ENCODE data around the gene GP1BA.

Gene GP1BA

DNA sequence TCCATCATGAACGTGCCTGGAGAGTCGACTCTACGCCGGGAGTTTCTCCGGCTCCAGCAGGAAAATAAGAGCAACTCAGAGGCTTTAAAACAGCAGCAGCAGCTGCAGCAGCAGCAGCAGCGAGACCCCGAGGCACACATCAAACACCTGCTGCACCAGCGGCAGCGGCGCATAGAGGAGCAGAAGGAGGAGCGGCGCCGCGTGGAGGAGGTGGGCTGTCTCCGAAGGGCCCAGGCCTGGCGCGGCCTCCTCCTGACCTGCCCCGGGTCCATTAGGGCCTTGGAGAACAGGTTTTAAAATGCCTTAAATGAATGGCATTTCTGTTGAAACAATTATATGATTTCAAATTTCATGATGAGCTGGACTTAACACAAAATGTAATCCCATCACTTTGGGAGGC, 44.5 kb upstream of the GP1BA start:
- H3K79me2 ChIP-seq (ENCODE audit: insufficient read depth, low read length) = no peaks in the 10 kb centered on the region
- TF ChIP-seq, protein P1, sequence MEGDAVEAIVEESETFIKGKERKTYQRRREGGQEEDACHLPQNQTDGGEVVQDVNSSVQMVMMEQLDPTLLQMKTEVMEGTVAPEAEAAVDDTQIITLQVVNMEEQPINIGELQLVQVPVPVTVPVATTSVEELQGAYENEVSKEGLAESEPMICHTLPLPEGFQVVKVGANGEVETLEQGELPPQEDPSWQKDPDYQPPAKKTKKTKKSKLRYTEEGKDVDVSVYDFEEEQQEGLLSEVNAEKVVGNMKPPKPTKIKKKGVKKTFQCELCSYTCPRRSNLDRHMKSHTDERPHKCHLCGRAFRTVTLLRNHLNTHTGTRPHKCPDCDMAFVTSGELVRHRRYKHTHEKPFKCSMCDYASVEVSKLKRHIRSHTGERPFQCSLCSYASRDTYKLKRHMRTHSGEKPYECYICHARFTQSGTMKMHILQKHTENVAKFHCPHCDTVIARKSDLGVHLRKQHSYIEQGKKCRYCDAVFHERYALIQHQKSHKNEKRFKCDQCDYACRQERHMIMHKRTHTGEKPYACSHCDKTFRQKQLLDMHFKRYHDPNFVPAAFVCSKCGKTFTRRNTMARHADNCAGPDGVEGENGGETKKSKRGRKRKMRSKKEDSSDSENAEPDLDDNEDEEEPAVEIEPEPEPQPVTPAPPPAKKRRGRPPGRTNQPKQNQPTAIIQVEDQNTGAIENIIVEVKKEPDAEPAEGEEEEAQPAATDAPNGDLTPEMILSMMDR (IDR thresholded peaks at IDR 0.05; ENCODE audit: low read length) = no peak
- TF ChIP-seq EZH2 (IDR thresholded peaks at IDR 0.05; ENCODE audit: borderline replicate concordance, low read length) = no peak
- H3K36me3 ChIP-seq (ENCODE audit: insufficient read depth, low read length) = peaks cover 61% of the 10 kb centered on the region; the same call in 1 of the 2 replicates
- no peak overlapping the region for H2AFZ ChIP-seq (ENCODE audit: low read length)
- no peak overlapping the region for H3K27ac ChIP-seq (ENCODE audit: low read depth, low read length, poor library complexity, severe bottlenecking)
- no peaks in the 10 kb centered on the region for H3F3A ChIP-seq (ENCODE audit: insufficient read depth, low read length)
- H3K9ac ChIP-seq (ENCODE audit: low read length) = no peak overlapping the region
- no peaks in the 10 kb centered on the region for H3K27me3 ChIP-seq (ENCODE audit: insufficient read depth, low read length)
- no peaks in the 10 kb centered on the region for H3K9me3 ChIP-seq (ENCODE audit: low read length)
- no peak overlapping the region for H3K4me2 ChIP-seq (ENCODE audit: low read length)
- no peaks in the 10 kb centered on the region for H3K9me2 ChIP-seq (ENCODE audit: low read depth, low read length)
- no peaks in the 10 kb centered on the region for H4K20me1 ChIP-seq (ENCODE audit: insufficient read depth, low read length)
- H3K4me1 ChIP-seq (ENCODE audit: insufficient read depth, low read length, severe bottlenecking) = no peaks in the 10 kb centered on the region
- H3K4me3 ChIP-seq (ENCODE audit: low read depth, low read length, poor library complexity, severe bottlenecking) = no peak overlapping the region

DNA sequence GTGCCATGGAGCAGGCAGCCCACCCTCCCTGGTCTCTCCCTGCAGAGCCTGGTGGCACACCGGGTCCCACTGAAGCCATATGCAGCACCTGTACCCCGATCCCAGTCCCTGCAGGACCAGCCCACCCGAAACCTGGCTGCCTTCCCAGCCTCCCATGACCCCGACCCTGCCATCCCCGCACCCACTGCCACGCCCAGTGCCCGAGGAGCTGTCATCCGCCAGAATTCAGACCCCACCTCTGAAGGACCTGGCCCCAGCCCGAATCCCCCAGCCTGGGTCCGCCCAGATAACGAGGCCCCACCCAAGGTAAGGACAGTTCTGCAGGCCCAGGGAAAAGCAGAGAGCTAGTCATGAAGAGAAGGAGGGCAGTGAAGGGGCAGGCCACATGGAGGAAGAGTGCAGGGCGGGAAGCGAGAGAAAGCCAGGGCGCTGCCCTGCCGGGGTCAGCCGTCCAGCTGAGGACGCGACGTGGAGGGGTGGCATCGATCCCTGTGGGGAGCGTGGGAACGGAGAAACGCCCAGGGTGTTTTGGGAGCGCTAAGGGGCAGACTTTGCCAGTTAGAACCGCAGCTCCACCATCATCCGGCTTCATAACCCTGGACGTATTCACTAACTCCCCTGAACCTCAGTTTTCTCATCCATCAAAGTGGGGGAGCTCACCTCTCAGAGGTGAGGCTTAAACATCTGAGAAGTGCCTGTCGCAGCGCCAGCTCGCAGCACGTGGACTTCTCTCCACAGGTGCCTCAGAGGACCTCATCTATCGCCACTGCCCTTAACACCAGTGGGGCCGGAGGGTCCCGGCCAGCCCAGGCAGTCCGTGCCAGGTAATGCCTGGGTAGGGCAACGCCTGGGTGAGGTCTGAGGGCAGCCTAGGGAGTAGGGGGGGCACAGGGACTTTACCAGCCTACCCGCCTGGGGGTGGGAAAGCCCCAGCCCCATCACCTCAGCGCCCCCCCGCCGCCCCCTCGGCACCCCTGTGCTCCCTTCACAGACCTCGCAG, 40.4 kb upstream of the GP1BA start:
- TF ChIP-seq EZH2 (IDR thresholded peaks at IDR 0.05; ENCODE audit: borderline replicate concordance, low read length) = no peak
- TF ChIP-seq, protein P1 (IDR thresholded peaks at IDR 0.05; ENCODE audit: low read length) = no peak
- no peak overlapping the region for H3K27ac ChIP-seq (ENCODE audit: low read depth, low read length, poor library complexity, severe bottlenecking)
- H4K20me1 ChIP-seq (ENCODE audit: insufficient read depth, low read length) = no peaks in the 10 kb centered on the region
- H3K9me3 ChIP-seq (ENCODE audit: low read length) = no peaks in the 10 kb centered on the region
- no peak overlapping the region for H3K9ac ChIP-seq (ENCODE audit: low read length)
- H2AFZ ChIP-seq (ENCODE audit: low read length) = no peak overlapping the region
- H3K4me1 ChIP-seq (ENCODE audit: insufficient read depth, low read length, severe bottlenecking) = no peaks in the 10 kb centered on the region
- H3K4me2 ChIP-seq (ENCODE audit: low read length) = no peak overlapping the region
- H3K4me3 ChIP-seq (ENCODE audit: low read depth, low read length, poor library complexity, severe bottlenecking) = no peak overlapping the region
- H3F3A ChIP-seq (ENCODE audit: insufficient read depth, low read length) = no peaks in the 10 kb centered on the region
- H3K36me3 ChIP-seq (ENCODE audit: insufficient read depth, low read length) = peaks cover 66% of the 10 kb centered on the region
- H3K9me2 ChIP-seq (ENCODE audit: low read depth, low read length) = no peaks in the 10 kb centered on the region
- no peaks in the 10 kb centered on the region for H3K79me2 ChIP-seq (ENCODE audit: insufficient read depth, low read length)
- no peaks in the 10 kb centered on the region for H3K27me3 ChIP-seq (ENCODE audit: insufficient read depth, low read length)

DNA sequence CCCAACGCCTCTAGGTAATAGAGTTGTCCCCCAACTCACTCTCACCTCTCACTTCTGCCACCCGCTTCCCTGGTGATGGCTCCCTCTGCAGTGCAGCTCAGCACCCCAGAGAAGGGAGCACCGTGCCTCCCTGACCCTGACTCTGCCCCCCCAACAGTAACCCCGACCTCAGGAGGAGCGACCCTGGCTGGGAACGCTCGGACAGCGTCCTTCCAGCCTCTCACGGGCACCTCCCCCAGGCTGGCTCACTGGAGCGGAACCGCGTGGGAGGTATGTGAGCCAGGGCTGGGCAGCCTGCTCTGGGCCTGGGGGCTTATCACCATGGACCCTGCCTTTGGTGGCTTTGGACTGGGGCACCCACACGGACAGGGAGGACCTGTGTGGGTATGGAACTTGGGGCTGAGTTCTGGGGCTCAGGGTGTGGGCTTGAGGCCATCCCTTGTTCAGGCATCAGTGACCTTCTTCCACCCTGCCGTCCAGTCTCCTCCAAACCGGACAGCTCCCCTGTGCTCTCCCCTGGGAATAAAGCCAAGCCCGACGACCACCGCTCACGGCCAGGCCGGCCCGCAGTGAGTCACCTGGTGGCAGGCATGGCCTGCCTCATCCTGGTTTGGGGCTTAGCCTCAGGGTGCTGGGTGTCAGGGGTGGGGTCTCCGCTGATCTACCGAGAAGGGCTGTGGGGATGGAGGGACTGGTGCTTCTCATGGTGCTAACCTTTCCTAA, 39.4 kb upstream of the GP1BA start:
- no peaks in the 10 kb centered on the region for H3K4me1 ChIP-seq (ENCODE audit: insufficient read depth, low read length, severe bottlenecking)
- no peaks in the 10 kb centered on the region for H3K27me3 ChIP-seq (ENCODE audit: insufficient read depth, low read length)
- H3K36me3 ChIP-seq (ENCODE audit: insufficient read depth, low read length) = peaks cover 64% of the 10 kb centered on the region
- no peaks in the 10 kb centered on the region for H3K9me2 ChIP-seq (ENCODE audit: low read depth, low read length)
- no peaks in the 10 kb centered on the region for H3K79me2 ChIP-seq (ENCODE audit: insufficient read depth, low read length)
- no peaks in the 10 kb centered on the region for H3K9me3 ChIP-seq (ENCODE audit: low read length)
- H3K9ac ChIP-seq (ENCODE audit: low read length) = no peak overlapping the region
- no peak for TF ChIP-seq EZH2 (IDR thresholded peaks at IDR 0.05; ENCODE audit: borderline replicate concordance, low read length)
- no peak overlapping the region for H3K4me3 ChIP-seq (ENCODE audit: low read depth, low read length, poor library complexity, severe bottlenecking)
- H3K4me2 ChIP-seq (ENCODE audit: low read length) = no peak overlapping the region
- H3K27ac ChIP-seq (ENCODE audit: low read depth, low read length, poor library complexity, severe bottlenecking) = no peak overlapping the region
- H4K20me1 ChIP-seq (ENCODE audit: insufficient read depth, low read length) = no peaks in the 10 kb centered on the region
- no peak overlapping the region for H2AFZ ChIP-seq (ENCODE audit: low read length)
- no peaks in the 10 kb centered on the region for H3F3A ChIP-seq (ENCODE audit: insufficient read depth, low read length)

Data from OCI-LY1 (cell line).